OCI-LY7 (cell line): ENCODE measurements around the gene ELK1.

ENCODE experiments used
- EZH2phosphoT487 ChIP-seq: fragments of 200-600 bp; sonication (generic); IDR thresholded peaks from 2 replicates; pipeline ENCODE4 v1.6.1; 2018; ENCODE audit warnings: low read depth, borderline replicate concordance, mild to moderate bottlenecking, mixed run types, antibody characterized with exemption, low read length, moderate library complexity, mixed read lengths
- TF ChIP-seq, protein P1 (sequence below): fragments of 200-600 bp; sonication (generic); conservative IDR thresholded peaks from 2 replicates; pipeline ENCODE4 v1.5.1; 2014; ENCODE audit warnings: mild to moderate bottlenecking, antibody characterized with exemption, low read length, moderate library complexity, mixed read lengths

DNA sequence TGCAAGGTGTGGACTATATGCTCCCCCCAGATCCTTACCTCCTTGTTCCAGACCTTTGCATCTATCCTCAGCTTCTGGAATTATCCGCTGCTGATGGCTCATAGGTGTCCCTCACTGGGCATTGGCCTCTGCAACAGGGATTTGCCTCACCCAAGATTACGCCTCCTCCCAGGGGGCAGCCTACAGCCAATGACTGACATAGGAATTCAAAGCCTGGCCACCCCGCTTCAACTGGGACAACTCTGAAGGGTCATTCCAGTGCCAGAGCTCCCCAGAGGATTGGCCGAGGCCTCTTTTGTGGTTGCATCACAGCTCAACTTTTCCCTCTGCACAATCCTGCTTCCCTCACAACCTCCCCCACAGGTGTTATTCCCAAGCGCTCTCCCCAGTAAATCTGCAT, 35.7 kb downstream of the ELK1 start:
- TF ChIP-seq, protein P1, sequence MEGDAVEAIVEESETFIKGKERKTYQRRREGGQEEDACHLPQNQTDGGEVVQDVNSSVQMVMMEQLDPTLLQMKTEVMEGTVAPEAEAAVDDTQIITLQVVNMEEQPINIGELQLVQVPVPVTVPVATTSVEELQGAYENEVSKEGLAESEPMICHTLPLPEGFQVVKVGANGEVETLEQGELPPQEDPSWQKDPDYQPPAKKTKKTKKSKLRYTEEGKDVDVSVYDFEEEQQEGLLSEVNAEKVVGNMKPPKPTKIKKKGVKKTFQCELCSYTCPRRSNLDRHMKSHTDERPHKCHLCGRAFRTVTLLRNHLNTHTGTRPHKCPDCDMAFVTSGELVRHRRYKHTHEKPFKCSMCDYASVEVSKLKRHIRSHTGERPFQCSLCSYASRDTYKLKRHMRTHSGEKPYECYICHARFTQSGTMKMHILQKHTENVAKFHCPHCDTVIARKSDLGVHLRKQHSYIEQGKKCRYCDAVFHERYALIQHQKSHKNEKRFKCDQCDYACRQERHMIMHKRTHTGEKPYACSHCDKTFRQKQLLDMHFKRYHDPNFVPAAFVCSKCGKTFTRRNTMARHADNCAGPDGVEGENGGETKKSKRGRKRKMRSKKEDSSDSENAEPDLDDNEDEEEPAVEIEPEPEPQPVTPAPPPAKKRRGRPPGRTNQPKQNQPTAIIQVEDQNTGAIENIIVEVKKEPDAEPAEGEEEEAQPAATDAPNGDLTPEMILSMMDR: no peak
- no peak for TF ChIP-seq EZH2phosphoT487
